GM23338 (cell line): ENCODE measurements around the gene MUC5B. TPM values are rescaled to one million over a fixed set of nuclear protein-coding genes. Genes with fewer than 3 reads are reported as not detected.
A peak's percentile ranks its signal among the peaks of the same experiment; 100 is the strongest.
"Not testable (repeated sequence)": the region's sequence is repeated elsewhere in the genome, so short reads cannot be mapped to it uniquely, and the experiment has no call there.

Experiments
- ATAC-seq: fragments of 200-7000 bp; cut with Tn5 transposase; 3 replicates; pipeline ENCODE4 v1.9.1; 2020
- DNase-seq: peaks from one replicate; pipeline ENCODE4 v3.0.0-alpha.2; 2015; ENCODE audit warnings: low spot score
- H2AFZ ChIP-seq: fragments of 200-600 bp; sonication (generic); 2 replicates; pipeline ENCODE4 v1.8.0; 2016; ENCODE audit warnings: antibody characterized with exemption, mild to moderate bottlenecking, moderate library complexity
- H3F3A ChIP-seq: fragments of 200-600 bp; sonication (generic); replicated peaks from 2 replicates; pipeline ENCODE4 v1.8.0; 2017; ENCODE audit warnings: antibody characterized with exemption, mixed run types, low read depth
- H3K27ac ChIP-seq: fragments of 200-600 bp; sonication (generic); 2 replicates; pipeline ENCODE4 v1.6.1; 2016; ENCODE audit warnings: low read depth
- H3K27me3 ChIP-seq: fragments of 200-600 bp; sonication (generic); 2 replicates; pipeline ENCODE4 v1.8.0; 2016; ENCODE audit warnings: mild to moderate bottlenecking, mixed run types, moderate library complexity; ENCODE audit not compliant: insufficient read depth
- H3K36me3 ChIP-seq: fragments of 200-600 bp; sonication (generic); 2 replicates; pipeline ENCODE4 v1.8.0; 2016; ENCODE audit warnings: mild to moderate bottlenecking; ENCODE audit not compliant: insufficient read depth
- H3K4me1 ChIP-seq: fragments of 200-600 bp; sonication (generic); 2 replicates; pipeline ENCODE4 v1.8.0; 2016; ENCODE audit warnings: mild to moderate bottlenecking, moderate library complexity; ENCODE audit not compliant: insufficient read depth
- H3K4me2 ChIP-seq: fragments of 200-600 bp; sonication (generic); 2 replicates; pipeline ENCODE4 v1.7.1; 2017; ENCODE audit warnings: mixed run types
- H3K4me3 ChIP-seq: fragments of 200-600 bp; sonication (generic); 2 replicates; pipeline ENCODE4 v1.6.1; 2016; ENCODE audit warnings: mixed run types
- H3K79me2 ChIP-seq: fragments of 200-600 bp; sonication (generic); replicated peaks from 2 replicates; pipeline ENCODE4 v1.8.0; 2017; ENCODE audit warnings: mild to moderate bottlenecking; ENCODE audit not compliant: insufficient read depth
- H3K9me2 ChIP-seq: fragments of 200-600 bp; sonication (generic); 2 replicates; pipeline ENCODE4 v1.8.0; 2017; ENCODE audit not compliant: insufficient read depth
- H4K20me1 ChIP-seq: fragments of 200-600 bp; sonication (generic); replicated peaks from 2 replicates; pipeline ENCODE4 v1.8.0; 2017; ENCODE audit warnings: mild to moderate bottlenecking; ENCODE audit not compliant: insufficient read depth
- H3K27ac Mint-ChIP-seq: 2 replicates; pipeline ENCODE4 v1.8.0; 2020; ENCODE audit warnings: inconsistent platforms, mild to moderate bottlenecking, moderate library complexity, mixed read lengths
- H3K27me3 Mint-ChIP-seq: 3 replicates; pipeline ENCODE4 v1.8.0; 2022; ENCODE audit warnings: low read depth, mild to moderate bottlenecking, moderate library complexity, mixed read lengths, inconsistent platforms; ENCODE audit not compliant: insufficient read depth, poor library complexity
- H3K36me3 Mint-ChIP-seq: 3 replicates; pipeline ENCODE4 v1.8.0; 2021; ENCODE audit warnings: low read depth, mild to moderate bottlenecking, inconsistent platforms, moderate library complexity, mixed read lengths
- H3K4me1 Mint-ChIP-seq: 3 replicates; pipeline ENCODE4 v1.8.0; 2020; ENCODE audit warnings: mild to moderate bottlenecking, inconsistent platforms, mixed read lengths
- H3K4me3 Mint-ChIP-seq: 3 replicates; pipeline ENCODE4 v1.8.0; 2021; ENCODE audit warnings: moderate library complexity, mild to moderate bottlenecking, inconsistent platforms, mixed read lengths
- H3K9me3 Mint-ChIP-seq: 3 replicates; pipeline ENCODE4 v1.8.0; 2020; ENCODE audit warnings: moderate library complexity, mild to moderate bottlenecking, inconsistent platforms, mixed read lengths
- CTCF ChIP-seq, 2 experiments: fragments of 200-600 bp in 1 of 2; sonication (generic) in 1 of 2; conservative IDR thresholded peaks; 2 replicates each; pipeline versions ENCODE4 v1.5.1 to v1.6.1; 2016 to 2017; ENCODE audit warnings: antibody characterized with exemption in 2 of 2, low read depth in 2 of 2, mild to moderate bottlenecking in 2 of 2, moderate library complexity in 1 of 2
- EZH2 ChIP-seq: fragments of 200-600 bp; sonication (generic); IDR thresholded peaks from one replicate; pipeline ENCODE4 v1.8.0; 2017; ENCODE audit warnings: antibody characterized with exemption, mild to moderate bottlenecking, low read depth; ENCODE audit not compliant: unreplicated experiment
- JUNB ChIP-seq: IDR thresholded peaks from one replicate; pipeline ENCODE4 v1.6.1; 2016; ENCODE audit warnings: antibody characterized with exemption; ENCODE audit not compliant: unreplicated experiment
- NANOG ChIP-seq: IDR thresholded peaks from 2 replicates; pipeline ENCODE4 v1.6.1; 2016; ENCODE audit warnings: antibody characterized with exemption, borderline replicate concordance
- ZNF331 ChIP-seq: fragments of 250-450 bp; sonication (Bioruptor Pico); IDR thresholded peaks from 2 replicates; pipeline ENCODE4 v1.5.0; 2020; ENCODE audit warnings: low read depth, mild to moderate bottlenecking, moderate library complexity
- polyA plus RNA-seq: library from polyadenylated mRNA; unstranded; fragments of >200 nt; fragmentation: Nextera tagmentation; extraction: Ambion mirVana; gene quantifications from 2 replicates; pipeline ENCODE4 v1.2.1, GENCODE V29; 2016
- total RNA-seq: library from RNA; depleted of rRNA; stranded (reverse); fragments of >200 nt; shearing (Covaris generic); gene quantifications from 2 replicates; pipeline ENCODE4 v1.2.3, GENCODE V29; 2014

Gene MUC5B
- total and polyA plus RNA-seq, 2 experiments from 2014 or later = 0.18 to 0.90 TPM

- H3K27me3 ChIP-seq = no peaks in the 10 kb centered on the region
- H3K27ac Mint-ChIP-seq = 0 out of 2 replicates have a peak overlapping the region, but pooled peaks have one; percentile 74
- H3K79me2 ChIP-seq = no peaks in the 10 kb centered on the region
- ATAC-seq (peak; percentile 24), DNase-seq (no peak)
- H3K4me1 Mint-ChIP-seq = peaks cover 2% of the 10 kb centered on the region; the same call in 2 of the 3 replicates
- peak overlapping the region; percentile 66; the same call in 2 of the 3 replicates for H3K4me3 Mint-ChIP-seq
- TF ChIP-seq NANOG (no peak), JUNB (no peak), ZNF331 (no peak), CTCF (conservative IDR thresholded peaks at IDR 0.05; ENCODE audit: low read depth in 2 of 2) (no peak), EZH2 (no peak)
- peaks cover 17% of the 10 kb centered on the region for H3K36me3 Mint-ChIP-seq
- no peak overlapping the region for H3K27ac ChIP-seq
- H3K4me1 ChIP-seq = no peaks in the 10 kb centered on the region; the same call in 1 of the 2 replicates
- H3K4me3 ChIP-seq = peak overlapping the region; percentile 46; the same call in 1 of the 2 replicates
- H3K36me3 ChIP-seq = no peaks in the 10 kb centered on the region
- peak overlapping the region; percentile 73; the same call in 1 of the 2 replicates for H3K4me2 ChIP-seq
- no peaks in the 10 kb centered on the region for H4K20me1 ChIP-seq
- H3K9me2 ChIP-seq = no peaks in the 10 kb centered on the region
- H3F3A ChIP-seq = no peaks in the 10 kb centered on the region
- peaks cover 27% of the 10 kb centered on the region for H3K9me3 Mint-ChIP-seq
- H2AFZ ChIP-seq = no peak overlapping the region
- H3K27me3 Mint-ChIP-seq = peaks cover 9% of the 10 kb centered on the region
Measured at GRCh38 chr11:1263010-1263409, 40.1 kb downstream of the MUC5B start.

GRCh38 chr11:1264444-1264843 lies 41.6 kb downstream of the MUC5B start:
- H3F3A ChIP-seq, H2AFZ ChIP-seq, H3K36me3 ChIP-seq, H3K27ac ChIP-seq, ATAC-seq, H3K4me1 ChIP-seq, H3K4me1 Mint-ChIP-seq, H4K20me1 ChIP-seq, H3K4me3 Mint-ChIP-seq, H3K9me2 ChIP-seq, H3K4me3 ChIP-seq, H3K27me3 Mint-ChIP-seq, H3K27me3 ChIP-seq, H3K4me2 ChIP-seq, H3K79me2 ChIP-seq: not testable (repeated sequence)
- peaks cover 33% of the 10 kb centered on the region for H3K9me3 Mint-ChIP-seq
- DNase-seq = peak; percentile 62
- H3K36me3 Mint-ChIP-seq = peaks cover 17% of the 10 kb centered on the region
- peak; percentile 34 to 67 for TF ChIP-seq CTCF (conservative IDR thresholded peaks at IDR 0.05; ENCODE audit: low read depth in 2 of 2)
- 0 out of 2 replicates have a peak overlapping the region, but pooled peaks have one; percentile 22 for H3K27ac Mint-ChIP-seq

GRCh38 chr11:1265480-1265879 lies 42.6 kb downstream of the MUC5B start:
- H3K36me3 Mint-ChIP-seq = peaks cover 17% of the 10 kb centered on the region
- ATAC-seq, DNase-seq: not testable (repeated sequence)

GRCh38 chr11:1266976-1267375 lies 44.1 kb downstream of the MUC5B start:
- not testable (repeated sequence) for ATAC-seq, H3K4me1 Mint-ChIP-seq, H3F3A ChIP-seq, H3K4me3 Mint-ChIP-seq, H3K27me3 ChIP-seq, H3K9me2 ChIP-seq, H4K20me1 ChIP-seq, H3K4me2 ChIP-seq, DNase-seq, H3K27ac Mint-ChIP-seq, H2AFZ ChIP-seq, H3K4me1 ChIP-seq, H3K4me3 ChIP-seq, H3K79me2 ChIP-seq, H3K27ac ChIP-seq, H3K36me3 ChIP-seq
- peaks cover 33% of the 10 kb centered on the region for H3K9me3 Mint-ChIP-seq
- H3K36me3 Mint-ChIP-seq = peaks cover 17% of the 10 kb centered on the region
- peaks cover 14% of the 10 kb centered on the region for H3K27me3 Mint-ChIP-seq

More at GRCh38 chr11:1265480-1265879, 42.6 kb downstream of the MUC5B start:
- not testable (repeated sequence) for H3K27me3 ChIP-seq, H3K79me2 ChIP-seq, H3F3A ChIP-seq, H3K27ac ChIP-seq, H3K4me2 ChIP-seq, H2AFZ ChIP-seq, H3K4me3 Mint-ChIP-seq, H3K9me2 ChIP-seq, H3K27ac Mint-ChIP-seq, H3K27me3 Mint-ChIP-seq, H3K4me3 ChIP-seq, H3K4me1 Mint-ChIP-seq, H3K36me3 ChIP-seq, H3K4me1 ChIP-seq, H4K20me1 ChIP-seq
- H3K9me3 Mint-ChIP-seq = peaks cover 33% of the 10 kb centered on the region
